ENCODE results near the gene ELF1. TPM values are rescaled to one million over a fixed set of nuclear protein-coding genes. Genes with fewer than 3 reads are reported as not detected.

ELF1 gene
- total and polyA plus RNA-seq, 2 experiments from 2014 or later = 7.0 to 12.7 TPM

DNA sequence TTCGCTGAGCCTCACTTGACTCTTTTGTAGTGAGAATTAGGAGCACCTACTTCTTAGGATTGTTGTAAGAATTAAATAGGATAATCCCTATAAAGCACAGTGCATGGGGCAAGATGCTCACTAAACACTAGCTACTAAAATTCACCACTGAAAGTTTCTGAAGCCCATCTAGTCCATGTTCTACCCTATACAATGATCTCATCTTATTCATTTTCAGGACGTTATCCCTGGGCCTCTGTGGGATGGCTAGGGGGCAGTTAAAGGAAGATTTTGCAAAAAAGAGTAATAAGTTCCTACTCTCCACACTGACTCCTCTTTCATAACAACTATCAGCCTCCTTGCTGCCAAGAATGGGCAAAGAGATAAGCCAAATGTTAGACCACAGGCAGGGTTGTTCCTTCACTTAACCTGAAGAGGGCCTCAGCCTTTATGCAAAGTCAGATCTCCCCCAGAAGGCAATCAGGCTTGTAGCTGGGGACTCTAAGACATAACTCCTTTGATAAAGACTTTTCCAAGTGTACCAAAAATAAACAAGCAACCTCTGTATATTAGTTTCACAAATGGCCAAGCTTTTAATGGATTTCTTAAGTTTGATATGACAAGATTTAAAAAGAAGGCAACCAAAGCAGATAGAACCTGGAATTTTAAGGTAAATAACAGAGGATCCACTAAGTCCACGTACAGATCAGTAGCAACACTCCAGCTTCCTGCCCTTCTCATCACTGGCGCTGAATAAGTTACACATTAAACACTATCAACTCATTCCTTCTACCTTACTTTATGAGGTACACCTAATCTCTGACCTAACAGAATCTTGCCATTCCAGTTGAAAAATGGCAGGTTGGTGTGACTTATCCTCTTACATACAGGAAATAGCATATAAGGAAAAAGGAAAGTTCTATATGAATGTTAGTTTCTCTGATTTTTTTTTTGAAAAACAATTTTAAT is 44.4 kb downstream of the ELF1 start:
- peaks cover 4% of the 10 kb centered on the region; the same call in 1 of the 3 replicates for H3K4me1 Mint-ChIP-seq
- Histone ChIP-seq H4K20me1 (replicated peaks; ENCODE audit: insufficient read depth) (no peaks in the 10 kb centered on the region), H3K4me3 (no peak overlapping the region), H3K27ac (ENCODE audit: low read depth) (no peak overlapping the region), H3K79me2 (replicated peaks; ENCODE audit: insufficient read depth) (no peaks in the 10 kb centered on the region), H3K27me3 (ENCODE audit: insufficient read depth) (no peaks in the 10 kb centered on the region), H2AFZ (no peak overlapping the region), H3F3A (replicated peaks; ENCODE audit: low read depth) (no peaks in the 10 kb centered on the region), H3K9me2 (ENCODE audit: insufficient read depth) (no peaks in the 10 kb centered on the region), H3K4me2 (no peak overlapping the region), H3K36me3 (ENCODE audit: insufficient read depth) (no peaks in the 10 kb centered on the region), H3K4me1 (ENCODE audit: insufficient read depth) (no peaks in the 10 kb centered on the region)
- no peak overlapping the region for H3K27ac Mint-ChIP-seq
- no peaks in the 10 kb centered on the region for H3K36me3 Mint-ChIP-seq (ENCODE audit: low read depth)
- DNase-seq (ENCODE audit: low spot score) = peak; percentile 78
- TF ChIP-seq, protein P1, sequence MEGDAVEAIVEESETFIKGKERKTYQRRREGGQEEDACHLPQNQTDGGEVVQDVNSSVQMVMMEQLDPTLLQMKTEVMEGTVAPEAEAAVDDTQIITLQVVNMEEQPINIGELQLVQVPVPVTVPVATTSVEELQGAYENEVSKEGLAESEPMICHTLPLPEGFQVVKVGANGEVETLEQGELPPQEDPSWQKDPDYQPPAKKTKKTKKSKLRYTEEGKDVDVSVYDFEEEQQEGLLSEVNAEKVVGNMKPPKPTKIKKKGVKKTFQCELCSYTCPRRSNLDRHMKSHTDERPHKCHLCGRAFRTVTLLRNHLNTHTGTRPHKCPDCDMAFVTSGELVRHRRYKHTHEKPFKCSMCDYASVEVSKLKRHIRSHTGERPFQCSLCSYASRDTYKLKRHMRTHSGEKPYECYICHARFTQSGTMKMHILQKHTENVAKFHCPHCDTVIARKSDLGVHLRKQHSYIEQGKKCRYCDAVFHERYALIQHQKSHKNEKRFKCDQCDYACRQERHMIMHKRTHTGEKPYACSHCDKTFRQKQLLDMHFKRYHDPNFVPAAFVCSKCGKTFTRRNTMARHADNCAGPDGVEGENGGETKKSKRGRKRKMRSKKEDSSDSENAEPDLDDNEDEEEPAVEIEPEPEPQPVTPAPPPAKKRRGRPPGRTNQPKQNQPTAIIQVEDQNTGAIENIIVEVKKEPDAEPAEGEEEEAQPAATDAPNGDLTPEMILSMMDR (conservative IDR thresholded peaks at IDR 0.05; ENCODE audit: low read depth in 2 of 2) = peak; percentile 69 to 70
- TF ChIP-seq, protein P2, sequence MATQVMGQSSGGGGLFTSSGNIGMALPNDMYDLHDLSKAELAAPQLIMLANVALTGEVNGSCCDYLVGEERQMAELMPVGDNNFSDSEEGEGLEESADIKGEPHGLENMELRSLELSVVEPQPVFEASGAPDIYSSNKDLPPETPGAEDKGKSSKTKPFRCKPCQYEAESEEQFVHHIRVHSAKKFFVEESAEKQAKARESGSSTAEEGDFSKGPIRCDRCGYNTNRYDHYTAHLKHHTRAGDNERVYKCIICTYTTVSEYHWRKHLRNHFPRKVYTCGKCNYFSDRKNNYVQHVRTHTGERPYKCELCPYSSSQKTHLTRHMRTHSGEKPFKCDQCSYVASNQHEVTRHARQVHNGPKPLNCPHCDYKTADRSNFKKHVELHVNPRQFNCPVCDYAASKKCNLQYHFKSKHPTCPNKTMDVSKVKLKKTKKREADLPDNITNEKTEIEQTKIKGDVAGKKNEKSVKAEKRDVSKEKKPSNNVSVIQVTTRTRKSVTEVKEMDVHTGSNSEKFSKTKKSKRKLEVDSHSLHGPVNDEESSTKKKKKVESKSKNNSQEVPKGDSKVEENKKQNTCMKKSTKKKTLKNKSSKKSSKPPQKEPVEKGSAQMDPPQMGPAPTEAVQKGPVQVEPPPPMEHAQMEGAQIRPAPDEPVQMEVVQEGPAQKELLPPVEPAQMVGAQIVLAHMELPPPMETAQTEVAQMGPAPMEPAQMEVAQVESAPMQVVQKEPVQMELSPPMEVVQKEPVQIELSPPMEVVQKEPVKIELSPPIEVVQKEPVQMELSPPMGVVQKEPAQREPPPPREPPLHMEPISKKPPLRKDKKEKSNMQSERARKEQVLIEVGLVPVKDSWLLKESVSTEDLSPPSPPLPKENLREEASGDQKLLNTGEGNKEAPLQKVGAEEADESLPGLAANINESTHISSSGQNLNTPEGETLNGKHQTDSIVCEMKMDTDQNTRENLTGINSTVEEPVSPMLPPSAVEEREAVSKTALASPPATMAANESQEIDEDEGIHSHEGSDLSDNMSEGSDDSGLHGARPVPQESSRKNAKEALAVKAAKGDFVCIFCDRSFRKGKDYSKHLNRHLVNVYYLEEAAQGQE (IDR thresholded peaks at IDR 0.05; ENCODE audit: unreplicated experiment) = no peak
- TF ChIP-seq STAT1 (IDR thresholded peaks at IDR 0.05; ENCODE audit: unreplicated experiment) = no peak
- H3K4me3 Mint-ChIP-seq = no peak overlapping the region
- peaks cover 3% of the 10 kb centered on the region for H3K27me3 Mint-ChIP-seq (ENCODE audit: insufficient read depth, low read depth, poor library complexity)
- H3K9me3 Mint-ChIP-seq = no peaks in the 10 kb centered on the region
- ATAC-seq = peak; percentile 98

DNA sequence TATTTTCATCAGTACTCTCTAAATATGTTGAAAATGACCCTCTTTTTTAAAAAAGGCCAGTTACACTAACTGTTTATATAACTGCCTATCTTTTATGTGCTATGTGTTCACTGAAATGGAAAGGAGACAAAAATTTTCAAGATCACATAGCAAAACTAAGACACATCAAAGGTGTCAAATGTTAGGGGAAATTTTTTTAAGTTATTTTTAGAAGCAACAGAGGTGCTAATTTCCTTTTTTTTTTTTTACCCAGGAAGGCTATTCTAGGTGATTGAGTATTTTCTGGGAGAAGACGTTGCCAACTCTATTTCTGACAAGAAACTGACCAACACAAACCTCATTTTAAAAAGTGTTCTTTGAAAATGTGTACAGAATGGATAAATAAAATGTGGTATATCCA is 45.7 kb downstream of the ELF1 start:
- no peak for DNase-seq (ENCODE audit: low spot score)
- H3K27me3 ChIP-seq (ENCODE audit: insufficient read depth) = no peaks in the 10 kb centered on the region
- H3K36me3 Mint-ChIP-seq (ENCODE audit: low read depth) = no peaks in the 10 kb centered on the region
- no peaks in the 10 kb centered on the region for H3K79me2 ChIP-seq (replicated peaks; ENCODE audit: insufficient read depth)
- H3K27ac Mint-ChIP-seq = no peak overlapping the region
- peaks cover 3% of the 10 kb centered on the region for H3K27me3 Mint-ChIP-seq (ENCODE audit: insufficient read depth, low read depth, poor library complexity)
- H2AFZ ChIP-seq = no peak overlapping the region
- no peak overlapping the region for H3K4me3 ChIP-seq
- ATAC-seq = no peak
- no peaks in the 10 kb centered on the region for H3F3A ChIP-seq (replicated peaks; ENCODE audit: low read depth)
- H3K4me1 ChIP-seq (ENCODE audit: insufficient read depth) = no peaks in the 10 kb centered on the region
- no peaks in the 10 kb centered on the region for H3K36me3 ChIP-seq (ENCODE audit: insufficient read depth)
- no peaks in the 10 kb centered on the region for H4K20me1 ChIP-seq (replicated peaks; ENCODE audit: insufficient read depth)
- H3K9me3 Mint-ChIP-seq = no peaks in the 10 kb centered on the region
- no peak overlapping the region for H3K4me3 Mint-ChIP-seq
- H3K9me2 ChIP-seq (ENCODE audit: insufficient read depth) = no peaks in the 10 kb centered on the region
- H3K27ac ChIP-seq (ENCODE audit: low read depth) = no peak overlapping the region
- no peak overlapping the region for H3K4me2 ChIP-seq
- H3K4me1 Mint-ChIP-seq = peaks cover 4% of the 10 kb centered on the region; the same call in 1 of the 3 replicates
- TF ChIP-seq EZH2 (IDR thresholded peaks at IDR 0.05; ENCODE audit: low read depth, unreplicated experiment) (no peak), ZNF114 (CRISPR knock-in tag; IDR thresholded peaks at IDR 0.05) (no peak), NANOG (IDR thresholded peaks at IDR 0.05; ENCODE audit: borderline replicate concordance) (no peak), JUNB (IDR thresholded peaks at IDR 0.05; ENCODE audit: unreplicated experiment) (no peak), ZNF462 (CRISPR knock-in tag; IDR thresholded peaks at IDR 0.05) (no peak)
